ENCODE data around the gene SLC6A19.

DNA sequence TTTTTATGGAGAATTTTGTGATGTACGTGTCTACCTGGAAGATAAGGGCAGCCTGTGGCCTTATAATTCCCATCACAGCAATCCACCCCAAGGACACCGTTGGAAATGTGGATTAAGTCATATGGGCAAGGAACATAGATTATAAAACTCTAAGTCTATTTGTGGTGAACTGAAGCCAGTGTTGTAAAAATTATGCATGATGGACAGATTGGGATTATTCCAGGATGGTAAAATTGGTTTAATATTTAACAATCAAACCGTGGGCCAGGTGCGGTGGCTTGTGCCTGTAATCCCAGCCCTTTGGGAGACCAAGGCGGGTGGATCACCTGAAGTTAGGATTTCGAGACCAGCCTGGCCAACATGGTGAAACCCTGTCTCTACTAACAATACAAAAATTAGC lies 12.9 kb upstream of the SLC6A19 start:
- TF ChIP-seq, protein P1, sequence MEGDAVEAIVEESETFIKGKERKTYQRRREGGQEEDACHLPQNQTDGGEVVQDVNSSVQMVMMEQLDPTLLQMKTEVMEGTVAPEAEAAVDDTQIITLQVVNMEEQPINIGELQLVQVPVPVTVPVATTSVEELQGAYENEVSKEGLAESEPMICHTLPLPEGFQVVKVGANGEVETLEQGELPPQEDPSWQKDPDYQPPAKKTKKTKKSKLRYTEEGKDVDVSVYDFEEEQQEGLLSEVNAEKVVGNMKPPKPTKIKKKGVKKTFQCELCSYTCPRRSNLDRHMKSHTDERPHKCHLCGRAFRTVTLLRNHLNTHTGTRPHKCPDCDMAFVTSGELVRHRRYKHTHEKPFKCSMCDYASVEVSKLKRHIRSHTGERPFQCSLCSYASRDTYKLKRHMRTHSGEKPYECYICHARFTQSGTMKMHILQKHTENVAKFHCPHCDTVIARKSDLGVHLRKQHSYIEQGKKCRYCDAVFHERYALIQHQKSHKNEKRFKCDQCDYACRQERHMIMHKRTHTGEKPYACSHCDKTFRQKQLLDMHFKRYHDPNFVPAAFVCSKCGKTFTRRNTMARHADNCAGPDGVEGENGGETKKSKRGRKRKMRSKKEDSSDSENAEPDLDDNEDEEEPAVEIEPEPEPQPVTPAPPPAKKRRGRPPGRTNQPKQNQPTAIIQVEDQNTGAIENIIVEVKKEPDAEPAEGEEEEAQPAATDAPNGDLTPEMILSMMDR (tag by site-specific recombination; IDR thresholded peaks at IDR 0.05) = no peak
- no peak for TF ChIP-seq ZNF768 (tag by site-specific recombination; IDR thresholded peaks at IDR 0.05)
- TF ChIP-seq, protein P2, sequence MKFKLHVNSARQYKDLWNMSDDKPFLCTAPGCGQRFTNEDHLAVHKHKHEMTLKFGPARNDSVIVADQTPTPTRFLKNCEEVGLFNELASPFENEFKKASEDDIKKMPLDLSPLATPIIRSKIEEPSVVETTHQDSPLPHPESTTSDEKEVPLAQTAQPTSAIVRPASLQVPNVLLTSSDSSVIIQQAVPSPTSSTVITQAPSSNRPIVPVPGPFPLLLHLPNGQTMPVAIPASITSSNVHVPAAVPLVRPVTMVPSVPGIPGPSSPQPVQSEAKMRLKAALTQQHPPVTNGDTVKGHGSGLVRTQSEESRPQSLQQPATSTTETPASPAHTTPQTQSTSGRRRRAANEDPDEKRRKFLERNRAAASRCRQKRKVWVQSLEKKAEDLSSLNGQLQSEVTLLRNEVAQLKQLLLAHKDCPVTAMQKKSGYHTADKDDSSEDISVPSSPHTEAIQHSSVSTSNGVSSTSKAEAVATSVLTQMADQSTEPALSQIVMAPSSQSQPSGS (tag by site-specific recombination; IDR thresholded peaks at IDR 0.05; ENCODE audit: low read depth) = no peak
- TF ChIP-seq, protein P3, sequence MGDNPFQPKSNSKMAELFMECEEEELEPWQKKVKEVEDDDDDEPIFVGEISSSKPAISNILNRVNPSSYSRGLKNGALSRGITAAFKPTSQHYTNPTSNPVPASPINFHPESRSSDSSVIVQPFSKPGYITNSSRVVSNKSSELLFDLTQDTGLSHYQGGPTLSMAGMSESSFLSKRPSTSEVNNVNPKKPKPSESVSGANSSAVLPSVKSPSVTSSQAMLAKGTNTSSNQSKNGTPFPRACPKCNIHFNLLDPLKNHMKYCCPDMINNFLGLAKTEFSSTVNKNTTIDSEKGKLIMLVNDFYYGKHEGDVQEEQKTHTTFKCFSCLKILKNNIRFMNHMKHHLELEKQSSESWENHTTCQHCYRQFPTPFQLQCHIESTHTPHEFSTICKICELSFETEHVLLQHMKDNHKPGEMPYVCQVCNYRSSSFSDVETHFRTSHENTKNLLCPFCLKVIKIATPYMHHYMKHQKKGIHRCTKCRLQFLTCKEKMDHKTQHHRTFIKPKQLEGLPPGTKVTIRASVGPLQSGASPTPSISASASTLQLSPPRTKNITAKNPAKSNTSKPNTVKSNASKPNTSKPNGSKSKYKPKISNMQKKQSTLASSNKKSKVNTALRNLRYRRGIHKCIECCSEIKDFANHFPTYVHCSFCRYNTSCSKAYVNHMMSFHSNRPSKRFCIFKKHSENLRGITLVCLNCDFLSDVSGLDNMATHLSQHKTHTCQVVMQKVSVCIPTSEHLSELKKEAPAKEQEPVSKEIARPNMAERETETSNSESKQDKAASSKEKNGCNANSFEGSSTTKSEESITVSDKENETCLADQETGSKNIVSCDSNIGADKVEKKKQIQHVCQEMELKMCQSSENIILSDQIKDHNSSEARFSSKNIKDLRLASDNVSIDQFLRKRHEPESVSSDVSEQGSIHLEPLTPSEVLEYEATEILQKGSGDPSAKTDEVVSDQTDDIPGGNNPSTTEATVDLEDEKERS (tag by site-specific recombination; IDR thresholded peaks at IDR 0.05) = no peak
- TF ChIP-seq ZNF2 (tag by site-specific recombination; IDR thresholded peaks at IDR 0.05) = no peak
- no peak for TF ChIP-seq ZNF302 (tag by site-specific recombination; IDR thresholded peaks at IDR 0.05; ENCODE audit: low read depth)
